ENCODE data around the gene CXCL12. TPM values are rescaled to one million over a fixed set of nuclear protein-coding genes. Genes with fewer than 3 reads are reported as not detected.

The CXCL12 gene
- total RNA-seq, 2 donors from 2014 or later: 17.5 to 56.2 TPM

GRCh38 chr10:44418637-44419036 lies 33.7 kb upstream of the CXCL12 start:
- no peaks in the 10 kb centered on the region for H3K36me3 ChIP-seq
- H3K9ac ChIP-seq (ENCODE audit: low read depth in 2 of 2, low read length in 2 of 2): no peak overlapping the region
- no peak overlapping the region for H3K27ac ChIP-seq
- H3K4me3 ChIP-seq: no peak overlapping the region
- H3K9me3 ChIP-seq: no peaks in the 10 kb centered on the region
- H3K4me1 ChIP-seq: no peaks in the 10 kb centered on the region
- TF ChIP-seq CTCF (IDR thresholded peaks at IDR 0.05): no peak
- H3K27me3 ChIP-seq: no peaks in the 10 kb centered on the region
- intact Hi-C loops (cut with DNase I): no loop called here
- DNase-seq: no peak

DNA sequence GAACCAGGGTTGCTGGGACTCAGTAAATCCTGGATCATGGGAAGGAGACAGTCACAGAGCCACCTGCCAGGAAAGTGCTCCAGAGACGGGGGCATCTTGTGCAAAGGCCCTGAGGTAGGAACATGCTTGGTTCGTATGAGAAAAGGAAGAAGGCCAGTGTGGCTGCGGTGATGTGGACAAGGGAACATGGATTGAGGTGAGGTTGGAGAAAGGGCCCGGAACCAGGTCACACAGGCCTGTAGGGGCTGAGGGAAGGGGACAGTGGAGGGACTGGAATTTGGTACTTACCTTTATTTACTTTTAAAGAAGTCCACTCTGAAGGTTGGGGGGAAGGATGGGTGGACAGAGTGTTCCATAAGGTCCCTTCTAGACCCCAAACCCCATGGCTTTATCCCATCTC lies 32.9 kb upstream of the CXCL12 start:
- DNase-seq: no peak

GRCh38 chr10:44416936-44417335 lies 32.0 kb upstream of the CXCL12 start:
- TF ChIP-seq CTCF (IDR thresholded peaks at IDR 0.05): no peak
- DNase-seq: no peak
- no peaks in the 10 kb centered on the region for H3K36me3 ChIP-seq
- no peaks in the 10 kb centered on the region for H3K27me3 ChIP-seq
- no peak overlapping the region for H3K27ac ChIP-seq
- intact Hi-C loops (cut with DNase I): no loop called here
- no peaks in the 10 kb centered on the region for H3K9me3 ChIP-seq
- H3K4me3 ChIP-seq: no peak overlapping the region
- no peak overlapping the region for H3K9ac ChIP-seq (ENCODE audit: low read depth in 2 of 2, low read length in 2 of 2)
- H3K4me1 ChIP-seq: no peaks in the 10 kb centered on the region

More for the DNA sequence above, 32.9 kb upstream of the CXCL12 start:
- no peak for TF ChIP-seq CTCF (IDR thresholded peaks at IDR 0.05)
- Histone ChIP-seq H3K27me3 (no peaks in the 10 kb centered on the region), H3K9me3 (no peaks in the 10 kb centered on the region), H3K9ac (ENCODE audit: low read depth in 2 of 2, low read length in 2 of 2) (no peak overlapping the region), H3K36me3 (no peaks in the 10 kb centered on the region), H3K27ac (no peak overlapping the region), H3K4me3 (no peak overlapping the region), H3K4me1 (no peaks in the 10 kb centered on the region)
- intact Hi-C loops (cut with DNase I): no loop called here

- no peak overlapping the region for H3K9ac ChIP-seq (ENCODE audit: low read depth in 2 of 2, low read length in 2 of 2)
- H3K36me3 ChIP-seq: no peaks in the 10 kb centered on the region
- no peak for DNase-seq
- no peak overlapping the region for H3K4me3 ChIP-seq
- no peaks in the 10 kb centered on the region for H3K9me3 ChIP-seq
- TF ChIP-seq CTCF (IDR thresholded peaks at IDR 0.05): no peak
- H3K27ac ChIP-seq: no peak overlapping the region
- H3K27me3 ChIP-seq: no peaks in the 10 kb centered on the region
- no peaks in the 10 kb centered on the region for H3K4me1 ChIP-seq
- intact Hi-C loops (cut with DNase I): no loop called here
These were observed 31.3 kb upstream of the CXCL12 start for GRCh38 chr10:44416021-44416771.

DNA sequence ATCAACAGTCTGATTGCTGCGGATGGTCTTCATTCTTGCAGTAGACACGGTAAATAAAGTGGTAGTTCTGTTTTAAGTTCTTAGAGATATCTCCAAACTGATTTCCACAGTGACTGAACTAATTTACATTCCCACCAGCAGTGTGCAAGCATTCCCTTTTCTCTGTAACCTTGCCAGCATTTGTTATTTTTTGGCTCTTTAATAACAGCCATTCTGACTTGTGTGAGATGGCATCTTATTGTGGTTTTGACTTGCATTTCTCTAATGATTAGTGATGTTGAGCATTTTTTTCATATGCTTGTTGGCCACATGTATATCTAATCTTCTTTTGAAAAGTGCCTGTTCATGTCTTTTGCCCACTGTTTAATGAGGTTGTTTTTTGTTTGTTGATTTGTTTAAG lies 30.2 kb upstream of the CXCL12 start:
- Histone ChIP-seq H3K4me1 (no peaks in the 10 kb centered on the region), H3K4me3 (no peak overlapping the region), H3K9ac (ENCODE audit: low read depth in 2 of 2, low read length in 2 of 2) (no peak overlapping the region), H3K36me3 (no peaks in the 10 kb centered on the region), H3K27ac (no peak overlapping the region), H3K9me3 (no peaks in the 10 kb centered on the region), H3K27me3 (no peaks in the 10 kb centered on the region)
- DNase-seq: no peak
- intact Hi-C loops (cut with DNase I): no loop called here
- no peak for TF ChIP-seq CTCF (IDR thresholded peaks at IDR 0.05)
